Thyroid gland (tissue), 4 donors: ENCODE data around the gene TTBK1. TPM values are rescaled to one million over a fixed set of nuclear protein-coding genes. Genes with fewer than 3 reads are reported as not detected.

Source experiments
- DNase-seq, 2 donors: peaks; one replicate each; pipeline ENCODE4 v3.0.0-alpha.2; 2019
- H3K27ac ChIP-seq, 3 donors: fragments of 200-600 bp; sonication (generic); 1 replicate in 2 of 3; 2 replicates in 1 of 3; pipeline ENCODE4 v1.5.1; 2016 to 2019; ENCODE audit warnings: mild to moderate bottlenecking in 1 of 3, moderate library complexity in 1 of 3
- H3K27me3 ChIP-seq: fragments of 200-600 bp; sonication (generic); one replicate; pipeline ENCODE4 v1.5.1; 2019
- H3K36me3 ChIP-seq, 2 donors: fragments of 200-600 bp; sonication (generic); one replicate each; pipeline ENCODE4 v1.5.1; 2016 to 2019
- H3K4me1 ChIP-seq, 2 donors: fragments of 200-600 bp; sonication (generic); one replicate each; pipeline ENCODE4 v1.5.1; 2017 to 2019
- H3K4me3 ChIP-seq, 3 donors: fragments of 200-600 bp; sonication (generic); replicated peaks in 1 of 3; 1 replicate in 2 of 3; 2 replicates in 1 of 3; pipeline ENCODE4 v1.5.1; 2016; ENCODE audit warnings: mild to moderate bottlenecking in 1 of 3
- H3K9me3 ChIP-seq: fragments of 200-600 bp; sonication (generic); one replicate; pipeline ENCODE4 v1.5.1; 2017
- CTCF ChIP-seq, 6 experiments: fragments of 200-600 bp in 3 of 6; fragments of 450-650 bp in 3 of 6; sonication (generic) in 3 of 6; IDR thresholded peaks; one replicate each; pipeline ENCODE4 v1.5.1; 2016 to 2019; ENCODE audit warnings: antibody characterized with exemption in 6 of 6, mild to moderate bottlenecking in 2 of 6, inconsistent platforms in 1 of 6, moderate library complexity in 1 of 6
- POLR2A ChIP-seq, 2 donors: fragments of 450-650 bp; IDR thresholded peaks; one replicate each; pipeline ENCODE4 v1.6.1; 2017; ENCODE audit warnings: antibody characterized with exemption in 2 of 2, mild to moderate bottlenecking in 2 of 2, moderate library complexity in 1 of 2
- WGBS, 2 donors: methylation state at CpG; one replicate each; pipeline ENCODE4 v1.1.5; 2017; 5-methylcytosine and 5-hydroxymethylcytosine counted together
- intact Hi-C: fragments of 100-400 bp; cut with DNase I; formaldehyde crosslinking; loops from one replicate; pipeline ENCODE4 v1.15.1; 2023
- small RNA-seq: library from RNA; depleted of rRNA; stranded (forward); fragments of <200 nt; gene quantifications from one replicate; pipeline ENCODE3, GENCODE V24; 2016
- total RNA-seq, 4 donors: library from RNA; depleted of rRNA; stranded (reverse); fragments of >200 nt; gene quantifications; one replicate each; pipeline ENCODE4 v1.2.3, GENCODE V29; 2016

Gene TTBK1
- total RNA-seq, 4 donors from 2014 or later: 0.11 to 0.15 TPM; not detected in 2

DNA sequence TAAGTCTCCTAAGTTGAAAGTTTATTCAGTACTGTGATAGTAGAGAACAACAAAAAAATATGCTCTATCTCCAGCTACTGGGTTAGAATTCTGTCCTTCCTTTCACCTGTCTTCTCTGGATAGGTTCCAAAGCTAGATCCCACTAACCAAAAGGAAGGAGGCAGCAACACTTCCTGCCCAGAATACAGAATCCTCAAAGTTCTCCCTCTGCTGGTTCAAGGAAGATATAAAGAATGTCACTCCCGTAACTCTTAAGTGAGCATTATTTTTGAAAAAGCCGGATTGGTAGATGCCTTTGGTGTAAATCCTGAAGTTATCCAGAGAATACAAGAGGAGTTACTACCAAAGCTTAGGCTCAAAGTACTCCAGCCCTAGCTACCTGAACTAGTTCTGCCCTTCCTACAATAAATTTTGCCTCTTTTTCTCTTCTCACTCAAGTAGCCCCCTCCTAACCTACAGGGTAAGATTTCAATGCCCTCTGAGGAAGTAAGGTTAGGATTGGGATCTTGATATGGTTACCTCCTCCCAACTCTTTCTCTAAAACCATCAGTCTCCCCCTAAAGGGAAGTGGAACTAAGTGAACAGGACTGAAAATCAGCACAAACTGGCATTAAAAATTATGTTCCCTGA lies 91.3 kb downstream of the TTBK1 start:
- no peak for DNase-seq
- TF ChIP-seq POLR2A (IDR thresholded peaks at IDR 0.05) (no peak), CTCF (IDR thresholded peaks at IDR 0.05) (peak; percentile 29 to 66 (median 45))
- Histone ChIP-seq H3K27ac (no peak overlapping the region), H3K9me3 (no peaks in the 10 kb centered on the region), H3K27me3 (no peaks in the 10 kb centered on the region), H3K36me3 (peaks cover 9 to 20% of the 10 kb centered on the region in 2 donors), H3K4me1 (no peaks in the 10 kb centered on the region), H3K4me3 (no peak overlapping the region)
- intact Hi-C loops: loop anchor here (5.0 kb wide), 1 partner anchor 72 kb away; no protein-coding TSS in a partner anchor
- WGBS, 2 donors: 29 to 35% methylated on average over 2 of the region's 2 CpGs

GRCh38 chr6:43335469-43335868 lies 92.2 kb downstream of the TTBK1 start:
- no peak for DNase-seq
- H3K36me3 ChIP-seq: peaks cover 18 to 28% of the 10 kb centered on the region in 2 donors
- H3K27me3 ChIP-seq: no peaks in the 10 kb centered on the region
- intact Hi-C loops: loop anchor here (5.0 kb wide), 1 partner anchor 73 kb away; no protein-coding TSS in a partner anchor
- WGBS, 2 donors: 78 to 94% methylated on average over 3 of the region's 3 CpGs
- H3K9me3 ChIP-seq: no peaks in the 10 kb centered on the region
- H3K4me1 ChIP-seq: no peaks in the 10 kb centered on the region
- no peak overlapping the region for H3K4me3 ChIP-seq
- H3K27ac ChIP-seq: no peak overlapping the region
- TF ChIP-seq POLR2A (IDR thresholded peaks at IDR 0.05): no peak

GRCh38 chr6:43336382-43336781 lies 93.1 kb downstream of the TTBK1 start:
- TF ChIP-seq POLR2A (IDR thresholded peaks at IDR 0.05): no peak
- TF ChIP-seq CTCF (IDR thresholded peaks at IDR 0.05): no peak
- no peaks in the 10 kb centered on the region for H3K27me3 ChIP-seq
- intact Hi-C loops: loop anchor here (5.0 kb wide), 1 partner anchor 74 kb away; no protein-coding TSS in a partner anchor
- WGBS, 2 donors: 62 to 69% methylated on average over 3 of the region's 3 CpGs
- DNase-seq: no peak
- H3K27ac ChIP-seq: no peak overlapping the region
- no peak overlapping the region for H3K4me3 ChIP-seq
- peaks cover 25 to 38% of the 10 kb centered on the region in 2 donors for H3K36me3 ChIP-seq
- no peaks in the 10 kb centered on the region for H3K9me3 ChIP-seq
- no peaks in the 10 kb centered on the region for H3K4me1 ChIP-seq

Small RNA genes within 50 kb of the gene (small RNA-seq; reads per million reads assigned to genes)
- gene RPL12P47: not detected

Other genes starting within 250 kb of the TTBK1 start
- 10 to 100 TPM; 45.9 to 78.1 (median 61.7) TPM for gene MEA1, start 229.5 kb upstream of the TTBK1 start, total RNA-seq
- 100 to 1,000 TPM in 1 of 4 donors, 10 to 100 TPM in 3; 93.1 to 107 (median 97.7) TPM for gene KLHDC3, start 229.2 kb upstream of the TTBK1 start, total RNA-seq
- 10 to 100 TPM; 41.5 to 68.5 (median 56.7) TPM for gene RRP36, start 221.9 kb upstream of the TTBK1 start, total RNA-seq
- 10 to 100 TPM; 20.7 to 39.6 (median 28.6) TPM for gene CUL7, start 189.6 kb upstream of the TTBK1 start, total RNA-seq
- gene MRPL2, start 184.0 kb upstream of the TTBK1 start, total RNA-seq: 10 to 100 TPM; 12.9 to 31.9 (median 17.7) TPM
- 10 to 100 TPM; 23.4 to 41.0 (median 30.4) TPM for gene KLC4, start 183.8 kb upstream of the TTBK1 start, total RNA-seq
- 10 to 100 TPM; 43.8 to 58.9 (median 55.0) TPM for gene PTK7, start 167.2 kb upstream of the TTBK1 start, total RNA-seq
- 10 to 100 TPM; 21.5 to 34.1 (median 22.6) TPM for gene SRF, start 72.2 kb upstream of the TTBK1 start, total RNA-seq
- gene CUL9, start 61.3 kb upstream of the TTBK1 start, total RNA-seq: 10 to 100 TPM; 39.7 to 63.3 (median 59.0) TPM
- 100 to 1,000 TPM in 1 of 4 donors, 10 to 100 TPM in 3; 33.1 to 122 (median 84.1) TPM for gene DNPH1, start 14.0 kb upstream of the TTBK1 start, total RNA-seq
- not detected for gene SLC22A7, start 54.8 kb downstream of the TTBK1 start, total RNA-seq
- gene CRIP3, start 65.3 kb downstream of the TTBK1 start, total RNA-seq: under 1 TPM in 2 of 4 donors, not detected in 2; 0.45 to 0.93 TPM
- 10 to 100 TPM; 32.4 to 84.6 (median 37.5) TPM for gene ZNF318, start 126.2 kb downstream of the TTBK1 start, total RNA-seq
- 10 to 100 TPM; 10.5 to 24.3 (median 19.3) TPM for gene ABCC10, start 184.1 kb downstream of the TTBK1 start, total RNA-seq
- gene DLK2, start 212.1 kb downstream of the TTBK1 start, total RNA-seq: 1 to 10 TPM in 2 of 4 donors, under 1 TPM in 1, not detected in 1; 0.89 to 1.3 (median 1.3) TPM
- gene TJAP1, start 234.1 kb downstream of the TTBK1 start, total RNA-seq: 10 to 100 TPM; 23.2 to 42.4 (median 34.4) TPM